ENCODE results near the gene REPIN1.
"Not testable (repeated sequence)": the region's sequence is repeated elsewhere in the genome, so short reads cannot be mapped to it uniquely, and the experiment has no call there.

Gene REPIN1

DNA sequence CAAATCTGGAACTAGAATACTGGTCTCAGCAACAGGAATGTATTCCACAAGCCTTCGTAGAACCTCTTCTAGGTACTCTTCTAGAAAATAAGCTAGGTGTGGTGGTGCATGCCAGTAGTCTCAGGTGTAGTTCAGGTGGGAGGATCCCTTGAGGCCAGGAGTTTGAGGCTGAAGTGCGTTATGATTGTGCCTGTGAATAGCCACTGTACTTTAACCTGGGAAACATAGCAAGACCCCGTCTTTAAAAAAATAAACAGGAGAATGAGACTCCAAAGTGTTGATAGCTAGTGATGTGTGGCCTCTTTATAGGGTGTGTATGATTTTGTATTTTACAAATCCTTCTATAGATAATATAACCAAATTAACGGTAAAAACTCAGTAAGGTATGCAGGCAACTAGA lies 9.0 kb downstream of the REPIN1 start:
- DNase-seq: no peak

- DNase-seq: peak; percentile 48 to 61
Measured at GRCh38 chr7:150378115-150378852, 9.7 kb downstream of the REPIN1 start.

DNA sequence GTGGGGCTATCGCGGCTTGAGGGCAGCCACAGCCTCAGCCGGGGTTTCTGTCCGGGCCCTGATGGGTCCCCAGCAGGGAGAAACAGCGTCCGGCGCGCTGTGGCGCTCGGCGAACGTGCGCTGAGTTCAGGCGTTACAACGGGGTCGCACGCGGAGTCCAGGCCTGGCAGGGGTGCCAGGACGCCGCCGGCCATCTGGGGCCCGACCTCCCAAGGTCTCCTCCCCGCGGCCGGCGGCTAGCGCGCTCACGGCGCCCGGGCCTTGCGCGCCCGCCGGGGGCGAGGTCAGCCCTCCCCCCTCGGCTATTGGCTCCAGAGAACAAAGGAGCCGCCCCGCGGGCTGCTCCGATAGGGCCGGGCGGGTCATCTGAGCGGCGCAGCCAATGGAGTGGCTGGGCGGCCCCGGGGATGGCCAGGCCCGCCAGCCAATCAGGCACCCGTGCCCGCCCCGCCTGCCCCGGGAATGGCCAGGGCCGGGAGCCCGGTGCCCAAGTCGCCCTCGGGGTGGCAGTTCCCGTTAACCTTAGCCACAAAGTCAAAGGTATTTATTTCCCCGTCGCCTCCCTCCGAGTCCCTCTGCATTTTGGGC lies 10.3 kb downstream of the REPIN1 start, which contains the start of gene ZNF775:
Gene ZNF775 (plus strand): TSS at position 478 of the 588 bp plus-strand sequence. CDS start 9,141 bp downstream, outside the sequence.
- peak; percentile 91 to 93 for DNase-seq

DNA sequence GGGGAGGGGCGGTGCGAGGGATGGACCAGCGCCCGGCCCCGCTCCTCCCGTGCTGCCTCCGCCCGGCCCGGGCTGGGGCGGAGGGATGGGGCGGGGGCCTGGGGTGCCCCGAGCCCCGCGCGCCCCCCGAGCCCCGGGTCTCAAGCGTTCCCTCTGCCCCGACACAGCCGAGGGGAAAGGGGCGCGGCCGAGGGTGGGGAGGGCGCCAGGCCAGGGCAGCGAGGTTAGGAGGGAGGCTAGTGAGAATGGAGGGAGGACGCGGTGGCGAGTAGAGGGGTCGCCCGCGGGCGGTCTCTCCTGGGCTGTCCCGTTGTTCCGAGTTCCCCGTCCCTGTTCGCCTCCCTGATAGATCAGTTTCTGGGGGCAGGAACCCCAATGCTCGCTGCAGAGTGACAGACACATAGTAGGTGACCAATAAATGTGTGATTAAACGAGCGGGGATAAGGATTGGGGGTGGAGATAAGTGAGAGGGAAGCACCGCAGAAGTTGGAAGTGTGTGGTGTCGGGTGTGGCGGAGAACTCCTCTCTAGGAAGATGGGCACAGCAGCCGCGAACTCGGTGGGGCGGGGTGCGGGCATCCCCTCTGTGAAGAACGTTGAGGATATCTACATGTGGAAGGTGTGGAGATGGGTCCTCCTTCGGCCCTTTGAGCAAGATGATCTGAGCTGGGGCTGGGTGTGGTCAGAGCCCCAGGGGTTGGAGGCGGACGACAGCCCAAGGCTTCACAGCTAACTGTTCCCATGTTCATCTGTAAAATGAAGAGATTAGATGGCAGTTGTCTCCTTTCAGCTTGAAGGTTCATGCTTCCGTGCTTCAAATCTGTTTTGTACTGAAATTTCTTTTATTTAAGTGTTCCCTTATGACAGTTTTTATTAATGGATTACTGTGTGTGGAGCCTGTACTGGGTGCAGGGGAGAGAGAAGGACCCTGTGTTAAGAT lies 11.1 kb downstream of the REPIN1 start:
- no peak for DNase-seq

- DNase-seq: no peak
Measured at GRCh38 chr7:150380463-150380862, 11.8 kb downstream of the REPIN1 start.

DNA sequence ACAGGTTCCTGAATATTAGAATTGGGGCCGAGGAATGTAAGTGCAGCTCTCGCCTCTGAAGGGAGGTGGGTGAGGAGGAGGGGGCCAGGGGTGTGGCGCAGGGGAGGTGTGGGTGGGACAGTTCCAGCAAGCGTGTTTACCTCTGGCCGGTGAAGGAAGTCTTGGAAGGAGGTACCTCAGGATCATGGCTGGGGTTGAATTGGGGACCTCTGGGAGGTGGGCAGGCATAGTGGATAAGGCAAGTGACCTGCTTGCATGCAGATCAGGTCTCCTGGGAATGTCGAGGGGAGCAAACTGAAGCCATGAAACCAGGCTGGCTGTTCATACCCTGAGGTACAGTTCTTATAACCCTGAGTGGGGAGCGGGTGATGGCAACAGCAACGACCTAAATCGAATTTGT lies 12.5 kb downstream of the REPIN1 start:
- no peak for DNase-seq

- no peak for DNase-seq
Measured at GRCh38 chr7:150381785-150382122, 13.1 kb downstream of the REPIN1 start.

- no peak for DNase-seq
Measured at GRCh38 chr7:150382123-150382843, 13.7 kb downstream of the REPIN1 start.

DNA sequence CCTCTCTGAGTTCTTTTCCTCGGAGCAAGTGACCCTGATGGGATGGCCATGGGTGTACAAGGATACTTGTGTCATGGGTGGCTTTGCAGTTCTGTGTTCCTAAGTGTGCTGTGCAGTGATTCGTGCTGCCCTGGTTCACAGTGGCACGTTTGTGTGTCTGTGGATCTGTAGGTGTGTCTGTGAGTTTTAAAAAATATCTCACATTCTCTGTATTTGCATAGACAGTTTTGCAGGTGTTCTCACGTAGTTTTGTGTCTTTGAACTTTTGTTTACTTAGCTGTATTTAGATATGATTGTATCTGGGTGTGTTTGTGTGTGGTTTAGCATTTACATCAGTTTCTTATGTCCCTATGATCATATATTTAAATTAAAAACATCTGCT lies 14.2 kb downstream of the REPIN1 start:
- no peak for DNase-seq

DNA sequence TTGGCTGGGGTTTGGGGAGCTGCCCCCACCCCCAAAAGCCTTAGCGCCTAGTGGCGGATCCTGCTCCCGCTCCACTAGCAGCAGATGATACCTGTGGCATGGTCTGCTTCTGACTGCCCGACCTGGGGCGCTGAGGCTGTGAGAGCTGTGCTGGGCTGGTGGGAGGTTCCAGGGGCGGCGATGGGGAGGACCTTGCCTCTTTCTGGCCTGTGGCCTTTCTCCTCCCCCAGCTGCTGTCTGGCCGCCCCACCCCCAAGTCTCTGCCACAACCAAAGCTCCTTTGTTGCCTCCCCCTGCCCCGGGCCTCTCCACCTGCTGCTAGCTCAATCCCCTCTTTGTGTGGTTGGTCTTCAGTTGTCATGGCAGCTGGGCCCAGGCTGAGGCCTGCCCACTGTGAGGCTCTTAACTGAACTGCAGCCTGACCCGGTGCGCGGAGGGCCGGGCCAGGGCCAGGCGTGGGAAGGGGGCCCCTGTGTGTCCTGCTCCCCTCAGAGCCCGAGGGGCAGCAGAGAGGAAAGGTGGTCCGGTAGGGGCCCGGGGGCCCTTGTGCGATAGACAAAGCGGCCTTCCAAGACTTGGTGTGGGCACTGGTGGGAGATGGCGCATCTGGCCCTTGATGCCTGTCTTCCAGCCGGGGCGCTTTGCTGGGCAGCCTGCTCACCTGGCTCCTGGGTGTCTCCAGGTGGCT lies 15.2 kb downstream of the REPIN1 start:
- DNase-seq: no peak

- DNase-seq: no peak
Measured at GRCh38 chr7:150384406-150385301, 16.0 kb downstream of the REPIN1 start.

DNA sequence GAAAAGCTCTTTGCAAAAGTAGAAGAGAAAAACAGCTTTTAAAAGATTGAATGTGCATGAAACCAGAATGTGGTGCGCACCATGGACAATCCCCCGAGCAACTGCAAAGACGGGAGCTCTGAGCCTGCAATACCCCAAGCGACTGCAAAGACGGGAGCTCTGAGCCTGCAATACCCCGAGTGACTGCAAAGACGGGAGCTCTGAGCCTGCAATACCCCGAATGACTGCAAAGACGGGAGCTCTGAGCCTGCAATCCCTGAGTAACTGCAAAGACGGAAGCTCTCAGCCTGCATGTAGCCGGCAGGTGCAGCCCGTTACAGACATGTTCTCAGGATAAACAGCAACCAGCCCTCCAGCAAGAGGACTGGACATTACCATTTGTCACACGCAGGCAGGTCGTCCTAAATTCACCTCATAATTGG lies 16.7 kb downstream of the REPIN1 start:
- DNase-seq: no peak

DNA sequence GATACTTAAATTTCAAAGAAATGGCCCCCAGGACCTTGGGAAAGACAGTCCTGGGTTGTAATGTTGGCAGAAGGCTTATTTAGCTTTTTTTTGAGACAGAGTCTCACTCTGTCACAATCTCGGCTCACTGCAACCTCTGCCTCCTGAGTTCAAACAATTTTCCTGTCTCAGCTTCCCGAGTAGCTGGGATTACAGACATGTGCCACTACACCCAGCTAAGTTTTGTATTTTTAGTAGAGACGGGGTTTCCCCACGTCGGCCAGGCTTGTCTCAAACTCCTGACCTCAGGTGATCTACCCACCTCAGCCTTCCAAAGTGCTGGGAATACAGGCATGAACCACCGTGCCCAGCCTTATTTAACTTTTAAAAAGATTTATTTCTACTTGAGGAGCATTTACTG lies 17.3 kb downstream of the REPIN1 start:
- DNase-seq: not testable (repeated sequence)

GRCh38 chr7:150388306-150388705 lies 19.7 kb downstream of the REPIN1 start:
- no peak for DNase-seq

DNA sequence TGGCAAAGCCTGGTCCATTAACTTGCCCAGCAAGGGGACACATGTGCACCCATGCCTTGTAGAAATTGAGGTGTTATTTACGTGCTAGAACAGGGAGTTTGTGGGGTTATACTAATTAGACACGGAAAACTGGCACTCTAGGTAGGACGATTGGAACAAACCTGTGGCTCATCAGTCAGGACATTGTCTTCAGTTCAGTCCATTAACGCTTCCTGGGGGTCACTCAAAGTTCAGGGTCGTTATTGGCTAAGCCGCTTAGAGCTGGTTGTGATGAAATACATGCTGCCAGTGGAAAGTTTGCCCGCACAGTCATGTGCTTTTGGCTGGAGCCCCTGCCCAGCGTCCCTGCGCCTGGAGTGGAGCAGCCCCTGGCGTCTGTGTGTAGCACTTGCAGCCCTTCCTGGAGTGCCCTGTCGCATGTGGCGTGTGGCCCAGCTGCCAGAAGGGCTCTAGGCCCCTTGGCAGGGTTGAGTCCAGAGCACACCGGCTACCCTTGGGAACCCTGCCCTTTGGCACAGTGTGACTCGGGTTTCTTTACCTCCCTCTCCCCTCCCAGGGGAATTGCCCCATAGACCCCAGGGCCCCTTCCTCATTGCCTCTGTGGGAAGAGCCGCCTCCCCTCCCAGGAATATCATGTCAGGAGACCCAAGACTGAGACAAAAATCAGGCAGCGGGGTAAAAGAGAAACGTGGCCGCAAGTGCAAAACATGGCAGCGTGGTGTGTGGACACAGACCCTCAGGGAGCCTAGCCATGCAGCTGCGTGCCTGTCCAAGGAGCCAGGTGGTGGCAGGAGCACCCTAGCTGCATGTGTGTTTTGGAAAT lies 20.3 kb downstream of the REPIN1 start:
- peak in 1 of 2 donors; percentile 51 for DNase-seq

- no peak for DNase-seq
Measured at GRCh38 chr7:150389532-150389816, 20.9 kb downstream of the REPIN1 start.

DNA sequence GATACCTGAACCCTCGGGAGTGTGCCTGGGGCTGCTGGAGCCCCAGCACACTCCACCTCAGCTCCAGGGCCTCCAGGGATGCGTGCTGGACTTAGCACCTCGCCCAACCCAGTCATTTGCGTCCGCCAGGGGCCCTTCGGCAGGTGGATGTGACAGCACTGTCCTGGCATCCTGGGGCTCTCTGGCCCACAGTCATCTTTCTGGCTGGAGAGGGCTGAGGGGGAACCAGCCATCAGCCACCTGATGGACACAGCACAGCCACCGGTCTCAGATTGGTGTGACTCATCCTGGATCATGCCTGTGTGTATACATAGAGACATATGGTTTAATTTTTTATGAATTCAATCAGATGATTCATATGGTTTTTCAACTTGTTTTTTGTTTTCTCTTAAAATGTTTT lies 21.6 kb downstream of the REPIN1 start:
- no peak for DNase-seq

- DNase-seq: no peak
Measured at GRCh38 chr7:150393325-150393724, 24.7 kb downstream of the REPIN1 start.

DNA sequence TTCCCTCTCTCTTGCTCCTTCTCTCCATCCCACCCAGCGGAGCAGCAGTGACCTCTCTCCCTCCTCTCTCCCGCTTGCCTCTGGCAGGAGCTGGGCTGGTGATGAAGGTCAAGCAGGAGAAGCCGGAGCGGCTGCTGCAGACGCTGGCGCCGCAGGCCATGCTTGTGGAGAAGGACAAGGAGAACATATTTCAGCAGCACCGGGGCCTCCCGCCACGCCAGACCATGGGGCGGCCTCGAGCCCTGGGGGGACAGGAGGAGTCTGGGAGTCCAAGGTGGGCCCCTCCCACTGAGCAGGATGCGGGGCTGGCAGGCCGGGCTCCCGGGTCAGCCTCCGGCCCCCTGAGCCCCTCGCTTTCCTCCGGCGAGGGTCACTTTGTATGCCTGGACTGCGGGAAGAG lies 27.8 kb downstream of the REPIN1 start:
- no peak for DNase-seq

- DNase-seq: no peak
Measured at GRCh38 chr7:150396851-150397260, 28.2 kb downstream of the REPIN1 start.

Data from CD4-positive, alpha-beta T cell treated with Interleukin-4 for 1 hour (primary cell).